ENCODE data around the gene CTBP2.

DNA sequence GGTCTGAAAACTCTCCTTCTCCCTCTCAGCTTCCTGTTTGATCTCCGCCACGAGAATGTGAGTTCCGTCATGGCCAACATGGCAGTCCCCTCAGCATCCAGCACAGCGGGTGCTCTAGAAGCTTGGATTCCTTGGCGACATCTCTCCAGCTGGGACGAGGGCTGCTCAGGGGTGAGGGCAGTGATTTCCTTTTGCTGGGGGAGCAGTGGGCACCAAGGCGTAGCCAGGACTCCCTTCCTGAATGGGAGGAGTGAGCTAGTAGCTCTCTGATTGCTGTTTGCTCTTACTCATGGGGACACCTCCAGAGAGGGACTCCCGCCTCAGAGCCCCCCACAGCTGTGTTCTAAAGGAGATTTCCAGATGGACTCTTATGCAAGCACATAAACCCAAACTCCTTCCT lies 28.8 kb upstream of the CTBP2 start:
- TF ChIP-seq, protein P1, sequence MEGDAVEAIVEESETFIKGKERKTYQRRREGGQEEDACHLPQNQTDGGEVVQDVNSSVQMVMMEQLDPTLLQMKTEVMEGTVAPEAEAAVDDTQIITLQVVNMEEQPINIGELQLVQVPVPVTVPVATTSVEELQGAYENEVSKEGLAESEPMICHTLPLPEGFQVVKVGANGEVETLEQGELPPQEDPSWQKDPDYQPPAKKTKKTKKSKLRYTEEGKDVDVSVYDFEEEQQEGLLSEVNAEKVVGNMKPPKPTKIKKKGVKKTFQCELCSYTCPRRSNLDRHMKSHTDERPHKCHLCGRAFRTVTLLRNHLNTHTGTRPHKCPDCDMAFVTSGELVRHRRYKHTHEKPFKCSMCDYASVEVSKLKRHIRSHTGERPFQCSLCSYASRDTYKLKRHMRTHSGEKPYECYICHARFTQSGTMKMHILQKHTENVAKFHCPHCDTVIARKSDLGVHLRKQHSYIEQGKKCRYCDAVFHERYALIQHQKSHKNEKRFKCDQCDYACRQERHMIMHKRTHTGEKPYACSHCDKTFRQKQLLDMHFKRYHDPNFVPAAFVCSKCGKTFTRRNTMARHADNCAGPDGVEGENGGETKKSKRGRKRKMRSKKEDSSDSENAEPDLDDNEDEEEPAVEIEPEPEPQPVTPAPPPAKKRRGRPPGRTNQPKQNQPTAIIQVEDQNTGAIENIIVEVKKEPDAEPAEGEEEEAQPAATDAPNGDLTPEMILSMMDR (IDR thresholded peaks at IDR 0.05; ENCODE audit: insufficient read depth, low read length, poor library complexity, severe bottlenecking) = no peak
- TF ChIP-seq EZH2phosphoT487 (conservative IDR thresholded peaks at IDR 0.05; ENCODE audit: low read length) = no peak
